Testis (tissue), 3 donors: Measurements from ENCODE around the gene CHCHD3. TPM values are rescaled to one million over a fixed set of nuclear protein-coding genes. Genes with fewer than 3 reads are reported as not detected.

Experiments used
- DNase-seq: peaks from one replicate; pipeline ENCODE4 v3.0.0-alpha.2; 2019
- H3K27ac ChIP-seq, 2 donors: fragments of 200-600 bp; sonication (generic); one replicate each; pipeline ENCODE4 v1.5.1; 2019
- H3K27me3 ChIP-seq: fragments of 200-600 bp; sonication (generic); one replicate; pipeline ENCODE4 v1.5.1; 2019
- H3K36me3 ChIP-seq: fragments of 200-600 bp; sonication (generic); one replicate; pipeline ENCODE4 v1.5.1; 2017; ENCODE audit warnings: low read depth; ENCODE audit errors: missing control alignments
- H3K4me1 ChIP-seq: fragments of 200-600 bp; sonication (generic); one replicate; pipeline ENCODE4 v1.5.1; 2019
- H3K4me3 ChIP-seq, 2 donors: fragments of 200-600 bp; sonication (generic); one replicate each; pipeline ENCODE4 v1.5.1; 2017 to 2019
- H3K9me3 ChIP-seq: fragments of 200-600 bp; sonication (generic); one replicate; pipeline ENCODE4 v1.5.1; 2017
- POLR2A ChIP-seq: fragments of 450-650 bp; IDR thresholded peaks from one replicate; pipeline ENCODE4 v1.6.1; 2017; ENCODE audit warnings: antibody characterized with exemption, mild to moderate bottlenecking, moderate library complexity
- WGBS, 2 donors: methylation state at CpG; one replicate each; pipeline ENCODE4 v1.1.5; 2018; 5-methylcytosine and 5-hydroxymethylcytosine counted together
- intact Hi-C: fragments of 100-400 bp; cut with DNase I; formaldehyde crosslinking; loops from one replicate; pipeline ENCODE4 v1.15.1; 2023; ENCODE audit warnings: low total_unique reads
- polyA plus RNA-seq: library from polyadenylated mRNA; stranded (reverse); fragments of 350-450 nt; fragmentation: Illumina TruSeq; extraction: RNeasy Lipid Tissue Mini Kit (QIAGEN cat#74804); gene quantifications from one replicate; pipeline ENCODE4 v1.2.3, GENCODE V29; 2014; ENCODE audit warnings: low read depth, low replicate concordance; ENCODE audit not compliant: insufficient read depth
- total RNA-seq, 2 donors: library from RNA; depleted of rRNA; stranded (reverse); fragments of >200 nt; gene quantifications; one replicate each; pipeline ENCODE4 v1.2.3, GENCODE V29; 2016
- TF ChIP-seq, protein P1 (sequence below), 3 experiments: fragments of 450-650 bp in 2 of 3; fragments of 200-600 bp in 1 of 3; sonication (generic) in 1 of 3; IDR thresholded peaks; one replicate each; pipeline ENCODE4 v1.5.1; 2016 to 2019; ENCODE audit warnings: antibody characterized with exemption in 3 of 3, mild to moderate bottlenecking in 2 of 3, moderate library complexity in 1 of 3

Gene CHCHD3
- total and polyA plus RNA-seq, 3 donors from 2014 or later: 44.0 to 53.0 (median 47.9) TPM

DNA sequence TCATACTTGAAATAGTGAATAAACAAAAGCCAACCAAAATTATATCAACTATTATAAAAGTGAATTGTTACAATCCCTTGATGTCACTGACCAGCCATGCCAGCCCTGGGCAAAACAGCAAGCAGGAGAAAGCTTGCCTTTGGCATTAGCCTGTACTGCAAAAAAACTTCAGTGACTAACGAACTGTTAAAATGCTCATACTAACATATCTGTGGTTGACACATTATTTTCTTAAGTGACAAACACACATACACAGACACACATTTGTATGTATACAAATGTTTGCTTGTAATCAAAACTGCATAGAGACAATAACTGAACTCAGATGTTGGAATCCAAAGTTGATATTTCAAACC is 29.5 kb downstream of the CHCHD3 start:
- no peak overlapping the region for H3K27ac ChIP-seq
- H3K4me3 ChIP-seq: no peak overlapping the region
- WGBS, 2 donors: 66 to 77% methylated on average over 1 of the region's 1 CpG
- H3K4me1 ChIP-seq: peaks cover 12% of the 10 kb centered on the region
- intact Hi-C loops: no loop called here
- no peaks in the 10 kb centered on the region for H3K36me3 ChIP-seq
- H3K27me3 ChIP-seq: no peaks in the 10 kb centered on the region
- no peaks in the 10 kb centered on the region for H3K9me3 ChIP-seq
- TF ChIP-seq POLR2A: no peak
- TF ChIP-seq, protein P1, sequence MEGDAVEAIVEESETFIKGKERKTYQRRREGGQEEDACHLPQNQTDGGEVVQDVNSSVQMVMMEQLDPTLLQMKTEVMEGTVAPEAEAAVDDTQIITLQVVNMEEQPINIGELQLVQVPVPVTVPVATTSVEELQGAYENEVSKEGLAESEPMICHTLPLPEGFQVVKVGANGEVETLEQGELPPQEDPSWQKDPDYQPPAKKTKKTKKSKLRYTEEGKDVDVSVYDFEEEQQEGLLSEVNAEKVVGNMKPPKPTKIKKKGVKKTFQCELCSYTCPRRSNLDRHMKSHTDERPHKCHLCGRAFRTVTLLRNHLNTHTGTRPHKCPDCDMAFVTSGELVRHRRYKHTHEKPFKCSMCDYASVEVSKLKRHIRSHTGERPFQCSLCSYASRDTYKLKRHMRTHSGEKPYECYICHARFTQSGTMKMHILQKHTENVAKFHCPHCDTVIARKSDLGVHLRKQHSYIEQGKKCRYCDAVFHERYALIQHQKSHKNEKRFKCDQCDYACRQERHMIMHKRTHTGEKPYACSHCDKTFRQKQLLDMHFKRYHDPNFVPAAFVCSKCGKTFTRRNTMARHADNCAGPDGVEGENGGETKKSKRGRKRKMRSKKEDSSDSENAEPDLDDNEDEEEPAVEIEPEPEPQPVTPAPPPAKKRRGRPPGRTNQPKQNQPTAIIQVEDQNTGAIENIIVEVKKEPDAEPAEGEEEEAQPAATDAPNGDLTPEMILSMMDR (IDR thresholded peaks at IDR 0.05): no peak
- DNase-seq: no peak

DNA sequence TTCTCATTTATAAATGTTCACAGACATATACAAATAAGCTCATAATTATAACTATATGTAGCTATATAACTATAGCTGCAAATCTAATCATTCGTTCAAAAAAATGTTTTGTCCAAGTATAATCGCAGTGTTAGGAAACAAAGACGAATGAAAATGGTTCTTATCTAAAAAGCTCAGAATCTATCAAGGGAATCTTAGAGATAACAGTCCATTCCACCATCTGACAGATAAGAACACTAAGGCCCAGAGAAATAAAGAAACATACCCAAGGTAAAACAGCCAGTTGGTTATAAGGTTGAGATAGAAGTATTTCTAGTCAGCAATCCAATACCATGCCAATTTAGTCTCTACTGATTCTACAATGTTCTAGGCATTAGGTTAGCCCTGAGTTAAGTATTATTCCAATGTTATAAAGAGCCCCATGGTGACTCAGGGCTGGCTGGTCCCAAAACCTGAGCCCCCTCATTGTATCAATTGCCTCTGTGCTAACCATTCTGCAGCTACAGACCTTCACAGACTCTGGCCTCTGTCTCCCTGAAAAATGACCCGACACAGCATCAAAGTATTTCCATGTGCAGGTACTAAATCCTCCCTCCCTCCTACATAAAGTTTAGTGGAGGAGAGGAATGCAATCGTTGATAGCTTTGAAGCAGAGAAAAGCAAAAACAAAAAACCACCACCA is 30.0 kb downstream of the CHCHD3 start:
- Histone ChIP-seq H3K27ac (no peak overlapping the region), H3K4me1 (peaks cover 12% of the 10 kb centered on the region), H3K27me3 (no peaks in the 10 kb centered on the region), H3K9me3 (no peaks in the 10 kb centered on the region), H3K36me3 (no peaks in the 10 kb centered on the region), H3K4me3 (no peak overlapping the region)
- intact Hi-C loops: no loop called here
- TF ChIP-seq, protein P1 (IDR thresholded peaks at IDR 0.05): no peak
- TF ChIP-seq POLR2A: no peak
- no peak for DNase-seq
- WGBS, 2 donors: 63 to 66% methylated on average over 5 of the region's 5 CpGs

DNA sequence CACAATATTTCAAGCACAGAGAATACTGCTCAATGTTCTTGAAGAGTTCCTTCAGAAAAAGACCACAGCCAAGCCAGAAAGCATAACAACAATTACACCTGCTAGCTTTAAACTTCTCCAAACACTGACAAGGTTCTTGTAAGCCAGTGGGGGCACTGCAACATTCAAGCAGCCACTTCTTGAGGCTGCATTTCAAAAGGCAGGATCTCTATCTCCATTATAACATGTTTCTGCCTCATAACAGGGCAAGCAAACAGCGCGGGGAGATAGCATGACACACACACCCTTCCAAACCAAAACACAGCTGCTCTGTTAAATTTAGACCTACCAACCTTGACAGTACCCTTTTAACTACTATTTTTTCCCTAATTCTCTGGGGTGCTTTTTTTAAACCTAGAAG is 30.8 kb downstream of the CHCHD3 start:
- Histone ChIP-seq H3K9me3 (no peaks in the 10 kb centered on the region), H3K4me1 (peaks cover 12% of the 10 kb centered on the region), H3K27ac (no peak overlapping the region), H3K36me3 (no peaks in the 10 kb centered on the region), H3K27me3 (no peaks in the 10 kb centered on the region), H3K4me3 (no peak overlapping the region)
- intact Hi-C loops: no loop called here
- 18 to 39% methylated on average over 2 of the region's 2 CpGs for WGBS, 2 donors
- no peak for TF ChIP-seq POLR2A
- TF ChIP-seq, protein P1 (IDR thresholded peaks at IDR 0.05): peak in 1 of 3 experiments; percentile 8
- DNase-seq: peak; percentile 40

DNA sequence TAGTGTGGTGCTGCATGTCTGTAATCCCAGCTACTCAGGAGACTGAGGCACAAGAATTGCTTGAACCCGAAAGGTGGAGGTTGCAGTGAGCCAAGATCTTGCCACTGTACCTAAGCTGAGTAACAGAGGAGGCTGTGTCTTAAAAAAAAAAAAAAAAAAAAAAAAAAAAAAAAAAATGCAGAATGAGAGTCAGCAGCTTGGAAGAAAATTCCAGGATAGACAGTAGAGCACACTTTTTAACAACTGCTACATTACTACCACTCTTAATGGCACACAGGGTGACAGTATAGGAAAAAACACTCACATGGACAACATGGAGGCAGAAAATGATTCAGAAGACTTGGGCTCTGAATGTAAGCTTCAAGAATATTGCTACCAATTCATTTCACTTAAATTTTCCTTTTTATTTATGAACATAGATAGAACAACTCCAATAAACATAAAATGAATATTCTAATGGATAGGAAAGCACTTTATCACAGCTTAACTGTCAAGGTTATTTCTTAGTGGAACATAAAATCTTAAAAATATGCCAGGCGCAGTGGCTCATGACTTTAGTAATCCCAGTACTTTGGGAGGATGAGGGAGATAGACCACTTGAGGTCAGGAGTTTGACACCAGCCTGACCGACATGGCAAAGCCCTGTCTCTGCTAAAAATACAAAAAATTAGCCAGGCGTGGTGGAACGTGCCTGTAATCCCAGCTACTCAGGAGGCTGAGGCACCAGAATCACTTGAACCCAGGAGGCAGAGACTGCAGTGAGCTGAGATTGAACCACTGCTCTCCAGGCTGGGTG is 31.5 kb downstream of the CHCHD3 start:
- TF ChIP-seq POLR2A: no peak
- TF ChIP-seq, protein P1 (IDR thresholded peaks at IDR 0.05): no peak
- Histone ChIP-seq H3K36me3 (no peaks in the 10 kb centered on the region), H3K27me3 (no peaks in the 10 kb centered on the region), H3K27ac (no peak overlapping the region), H3K4me1 (peaks cover 12% of the 10 kb centered on the region), H3K9me3 (no peaks in the 10 kb centered on the region), H3K4me3 (no peak overlapping the region)
- WGBS, 2 donors: 69 to 75% methylated on average over 5 of the region's 5 CpGs
- intact Hi-C loops: no loop called here
- DNase-seq: no peak
